HL-60/S4 treated with phorbol 12-myristate 13-acetate at 8.2 ng/mL for 4 days and 3 days (cell line): ENCODE data around the gene SHC4.

Experiments used
- in situ Hi-C: fragments of 300-500 bp; cut with MboI; formaldehyde crosslinking; loops from 2 replicates; pipeline ENCODE4 v1.15.0; 2022; ENCODE audit warnings: low sequenced_read_pairs

SHC4 gene, protein sequence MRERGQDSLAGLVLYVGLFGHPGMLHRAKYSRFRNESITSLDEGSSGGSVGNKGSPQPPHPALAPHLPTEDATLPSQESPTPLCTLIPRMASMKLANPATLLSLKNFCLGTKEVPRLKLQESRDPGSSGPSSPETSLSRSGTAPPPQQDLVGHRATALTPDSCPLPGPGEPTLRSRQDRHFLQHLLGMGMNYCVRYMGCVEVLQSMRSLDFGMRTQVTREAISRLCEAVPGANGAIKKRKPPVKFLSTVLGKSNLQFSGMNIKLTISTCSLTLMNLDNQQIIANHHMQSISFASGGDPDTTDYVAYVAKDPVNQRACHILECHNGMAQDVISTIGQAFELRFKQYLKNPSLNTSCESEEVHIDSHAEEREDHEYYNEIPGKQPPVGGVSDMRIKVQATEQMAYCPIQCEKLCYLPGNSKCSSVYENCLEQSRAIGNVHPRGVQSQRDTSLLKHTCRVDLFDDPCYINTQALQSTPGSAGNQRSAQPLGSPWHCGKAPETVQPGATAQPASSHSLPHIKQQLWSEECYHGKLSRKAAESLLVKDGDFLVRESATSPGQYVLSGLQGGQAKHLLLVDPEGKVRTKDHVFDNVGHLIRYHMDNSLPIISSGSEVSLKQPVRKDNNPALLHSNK

DNA sequence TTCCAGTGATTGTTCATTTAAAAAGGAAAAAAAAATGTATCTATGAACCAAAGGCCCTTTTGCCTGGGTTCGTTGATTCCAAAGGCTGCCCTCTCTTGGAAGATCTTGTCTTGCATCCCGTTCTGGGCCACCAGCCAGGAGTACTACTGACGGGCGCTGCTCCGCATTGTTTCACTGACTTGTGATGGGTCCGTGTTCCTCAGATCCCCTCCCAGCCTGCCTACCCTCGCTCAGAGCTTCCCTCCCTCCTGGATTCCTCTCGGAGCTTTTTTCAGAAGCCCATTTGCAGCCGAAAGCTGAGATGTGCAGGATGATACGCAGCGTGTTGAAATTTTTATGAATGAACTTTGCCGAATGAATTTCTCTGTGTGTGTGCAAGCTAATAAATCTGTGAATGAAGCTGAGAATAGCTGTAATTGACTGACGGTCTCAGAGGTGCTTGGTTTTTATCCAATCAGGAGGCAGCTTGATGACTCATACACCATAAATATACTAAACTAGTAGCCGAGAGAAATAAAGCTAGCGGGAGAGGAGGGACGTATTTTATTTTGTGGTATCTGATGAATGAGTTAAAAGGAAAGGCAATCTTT lies at the start of gene SHC4:
Gene SHC4, minus strand, starts transcription at position 396 of the 590 bp plus-strand sequence. CDS start 904 bp downstream, outside the sequence.
- in situ Hi-C loops = no loop called here

DNA sequence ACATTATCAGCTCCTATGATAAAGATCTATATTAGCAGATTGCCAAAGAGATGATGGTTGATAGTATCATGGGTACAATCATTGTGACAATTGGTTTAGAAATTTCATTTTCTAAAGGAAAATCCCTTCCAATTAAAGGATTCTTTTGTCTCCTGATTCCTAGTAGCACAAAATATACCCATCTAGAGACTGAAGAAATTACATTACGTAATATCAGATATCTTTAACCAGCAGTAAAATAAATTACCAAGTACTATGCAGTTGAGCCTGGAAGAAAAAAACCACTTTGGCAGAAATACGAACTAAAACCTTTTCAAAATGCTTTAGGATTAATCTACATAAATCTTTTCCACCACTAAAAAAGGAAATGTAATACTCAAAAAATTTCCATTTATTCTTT lies 35.6 kb upstream of the SHC4 start:
- in situ Hi-C loops = no loop called here

DNA sequence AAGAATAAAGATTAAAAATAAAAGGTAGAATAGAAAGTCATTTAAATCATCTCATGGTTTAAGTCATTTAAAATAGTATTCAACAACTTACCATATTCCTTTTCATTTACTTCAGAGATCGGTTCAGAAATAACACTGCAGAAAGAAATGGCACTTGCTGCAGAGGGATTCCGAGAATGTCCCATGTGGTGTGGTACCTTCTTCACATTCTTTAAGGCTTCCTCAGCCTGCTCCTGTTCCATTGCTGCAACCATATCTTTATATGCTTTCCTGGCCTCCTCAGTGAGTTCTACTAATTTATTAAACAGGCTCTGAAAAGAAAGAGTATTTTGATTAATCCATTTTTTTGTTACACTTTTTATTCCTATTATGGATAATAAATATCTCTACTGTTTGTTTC lies 32.6 kb upstream of the SHC4 start:
- in situ Hi-C loops = no loop called here

DNA sequence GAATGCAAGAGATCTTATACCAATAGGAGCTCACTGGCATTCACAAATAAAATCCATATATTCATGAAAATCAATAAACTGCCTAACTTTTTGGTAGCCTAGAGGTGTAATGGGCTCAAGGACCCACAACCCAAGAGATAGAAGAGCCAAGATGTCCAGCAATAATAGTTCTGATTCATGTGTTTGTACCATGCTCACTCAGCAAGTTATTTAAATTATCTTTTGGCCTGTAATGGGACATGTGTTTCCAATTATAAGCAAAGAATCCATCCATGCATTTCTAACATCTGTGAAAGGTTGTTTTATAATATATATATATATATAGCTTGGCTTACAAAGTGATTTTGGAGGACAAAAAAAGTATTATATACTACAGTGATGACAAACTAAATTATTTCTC lies 29.7 kb upstream of the SHC4 start:
- in situ Hi-C loops = no loop called here

DNA sequence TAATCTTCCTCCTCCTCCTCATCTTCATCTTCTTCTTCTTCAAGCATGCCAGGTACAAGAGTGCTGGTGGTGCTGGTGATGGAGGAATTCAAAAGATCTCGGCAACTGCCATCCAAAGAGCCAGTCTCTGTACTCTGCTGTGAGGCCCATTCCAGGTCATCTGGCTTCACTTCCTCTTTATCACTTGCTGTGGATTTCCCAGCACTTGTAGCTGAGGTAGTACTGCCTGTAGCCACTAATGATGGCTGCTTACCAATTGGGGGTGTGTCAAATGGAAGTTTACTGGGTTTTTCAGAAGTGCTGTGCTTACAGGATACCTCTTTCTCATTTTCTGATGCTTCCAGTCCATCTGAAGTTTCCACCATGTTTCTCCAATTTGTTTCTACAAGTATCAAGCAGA lies 28.8 kb upstream of the SHC4 start:
- in situ Hi-C loops = no loop called here

DNA sequence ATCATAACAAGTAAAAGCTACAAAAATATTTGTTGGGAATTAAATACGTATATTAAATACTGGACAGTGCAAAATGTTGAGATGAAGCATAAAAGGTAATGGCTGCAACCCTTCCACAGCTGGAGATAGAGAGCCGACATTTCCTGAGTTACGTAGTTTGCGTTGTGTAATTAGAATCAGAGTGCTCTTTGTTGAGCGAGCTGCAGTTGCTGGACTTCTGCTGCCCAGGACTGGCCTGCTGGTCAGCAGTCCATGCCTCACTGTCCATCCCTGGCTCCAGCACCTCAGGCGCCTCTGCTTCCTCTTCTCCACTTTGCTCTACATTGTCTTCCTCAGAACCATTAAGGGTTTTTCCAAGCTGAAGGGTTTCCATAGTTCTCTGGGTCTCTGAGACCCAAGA lies 28.4 kb upstream of the SHC4 start:
- in situ Hi-C loops = no loop called here

DNA sequence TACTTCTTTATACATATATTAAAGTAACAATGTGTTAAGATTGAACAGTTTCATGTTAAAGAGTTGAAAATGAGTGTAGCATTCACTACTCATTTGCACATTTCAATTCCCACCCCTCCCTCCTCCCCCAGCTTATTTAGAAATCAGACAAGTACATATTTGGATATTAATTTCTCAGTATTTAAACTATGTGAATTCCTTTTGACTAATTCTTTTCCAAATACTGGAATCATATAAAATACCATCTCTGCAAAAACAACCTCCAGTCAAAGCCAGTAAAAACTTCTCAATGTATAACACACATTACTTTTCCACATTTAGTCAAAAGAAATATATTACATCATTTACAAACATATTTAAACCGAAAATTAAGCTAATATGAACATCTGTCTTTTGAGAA lies 25.5 kb upstream of the SHC4 start:
- in situ Hi-C loops = no loop called here

DNA sequence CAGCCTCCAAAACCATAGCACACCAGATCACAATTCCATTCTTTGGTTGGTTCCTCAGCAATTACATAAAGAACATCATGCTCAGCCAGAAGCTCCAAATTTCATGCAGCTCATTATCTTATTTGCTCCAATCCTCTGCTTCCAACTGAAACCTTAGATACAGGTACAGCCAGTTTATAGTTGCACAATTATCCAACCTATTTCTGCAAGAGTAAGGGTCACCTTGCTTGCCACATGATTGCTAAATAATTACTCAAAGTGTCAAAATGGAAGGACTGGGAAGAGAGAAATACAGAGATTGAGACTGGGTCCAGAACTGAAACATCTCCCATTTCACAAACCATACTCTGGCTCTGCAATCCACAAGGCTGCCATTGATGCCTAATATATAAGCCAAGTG lies 23.4 kb upstream of the SHC4 start:
- in situ Hi-C loops = no loop called here

DNA sequence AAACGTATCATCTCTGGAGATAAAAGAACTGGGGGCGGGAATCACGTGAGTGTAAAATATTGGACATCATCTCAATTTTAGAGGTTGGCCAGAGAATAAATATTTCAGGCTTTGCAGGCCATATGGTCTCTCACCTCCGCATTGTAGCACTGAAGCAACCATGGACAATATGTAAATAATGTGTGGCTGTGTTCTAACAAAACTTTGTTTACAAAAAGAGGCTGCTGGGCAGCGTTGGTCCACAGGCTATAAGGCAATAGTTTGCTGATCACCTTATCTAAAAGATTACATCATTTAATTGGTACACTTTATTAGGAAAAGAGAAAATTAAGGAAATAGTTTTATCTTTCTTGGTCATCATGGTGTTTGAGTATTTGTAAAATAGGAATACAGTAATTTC lies 22.5 kb upstream of the SHC4 start:
- in situ Hi-C loops = no loop called here

DNA sequence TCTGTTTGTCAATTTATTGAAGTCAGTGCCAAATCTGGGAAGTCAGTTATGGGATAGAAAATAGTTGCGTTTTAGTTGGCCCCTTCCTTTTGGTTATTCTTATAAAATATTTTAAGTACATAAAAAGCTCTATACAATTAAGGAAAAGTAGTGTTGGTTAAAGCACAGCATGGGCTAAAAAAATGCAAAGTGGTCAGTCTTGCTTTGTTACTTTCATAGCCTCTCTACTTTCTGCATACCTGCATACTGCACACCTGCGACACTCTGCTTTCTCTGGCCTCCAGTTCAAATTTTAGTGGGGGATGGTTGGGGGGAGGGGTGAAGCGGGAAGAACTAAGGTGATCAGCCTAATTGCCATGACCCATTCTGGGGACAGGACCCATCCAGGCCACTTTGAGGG lies 21.8 kb upstream of the SHC4 start:
- in situ Hi-C loops = no loop called here

DNA sequence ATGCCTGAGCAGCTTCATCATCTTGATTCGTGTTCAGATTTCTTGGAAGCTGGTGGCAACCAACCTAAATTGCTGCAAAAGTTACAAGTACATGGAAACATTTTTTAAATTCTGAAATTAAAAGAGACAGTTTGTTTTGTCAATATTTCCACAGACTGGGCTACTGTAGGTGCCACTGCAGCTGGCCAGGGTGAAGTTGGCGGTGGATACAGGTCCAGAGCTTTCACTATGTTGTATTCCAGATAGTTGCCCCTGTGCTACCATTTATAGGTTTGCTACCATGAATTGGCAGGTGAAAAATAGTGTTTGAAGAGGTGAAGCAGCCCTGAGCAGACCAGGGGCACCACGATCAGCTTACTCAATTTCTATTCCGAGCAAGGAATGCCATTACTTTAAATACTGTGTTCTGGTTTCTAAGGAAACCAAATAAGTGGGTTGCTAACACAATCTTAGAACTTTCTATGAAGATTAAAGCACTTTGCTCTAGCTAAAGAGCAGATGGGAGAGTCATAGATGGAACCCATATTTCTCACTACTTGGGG lies 21.2 kb upstream of the SHC4 start:
- in situ Hi-C loops = no loop called here

DNA sequence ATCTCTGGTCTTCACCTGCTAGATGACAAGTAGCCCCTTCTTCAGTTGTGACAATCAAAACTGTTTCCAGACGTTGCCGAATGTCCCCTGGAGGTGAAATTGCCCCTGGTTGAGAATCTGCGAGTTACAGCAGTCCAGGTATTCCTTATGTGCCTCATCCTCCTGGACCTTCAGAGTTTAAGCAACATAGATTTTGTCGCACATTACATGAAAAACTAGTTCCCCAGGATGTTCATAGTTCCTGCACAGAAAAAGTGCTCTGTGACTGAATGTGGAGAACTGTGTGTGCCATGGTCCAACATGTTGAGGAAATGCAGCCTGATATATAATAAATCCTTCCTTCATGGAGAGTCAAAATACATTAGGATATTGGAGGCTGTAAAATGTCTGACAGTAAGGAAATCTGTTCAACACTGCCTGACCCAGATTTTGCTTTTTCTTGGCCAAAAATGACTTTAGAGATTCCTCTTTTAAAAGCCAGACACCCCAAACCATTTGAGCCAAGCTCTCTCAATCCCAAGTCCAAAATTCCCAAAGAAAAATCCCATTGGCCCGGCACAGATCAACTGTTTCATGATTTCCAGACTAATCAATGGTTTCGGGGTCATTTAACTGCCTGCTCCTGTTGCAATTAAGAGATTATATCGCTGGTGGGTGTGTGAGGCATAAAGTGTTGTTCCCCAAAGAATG lies 20.4 kb upstream of the SHC4 start:
- in situ Hi-C loops = no loop called here

DNA sequence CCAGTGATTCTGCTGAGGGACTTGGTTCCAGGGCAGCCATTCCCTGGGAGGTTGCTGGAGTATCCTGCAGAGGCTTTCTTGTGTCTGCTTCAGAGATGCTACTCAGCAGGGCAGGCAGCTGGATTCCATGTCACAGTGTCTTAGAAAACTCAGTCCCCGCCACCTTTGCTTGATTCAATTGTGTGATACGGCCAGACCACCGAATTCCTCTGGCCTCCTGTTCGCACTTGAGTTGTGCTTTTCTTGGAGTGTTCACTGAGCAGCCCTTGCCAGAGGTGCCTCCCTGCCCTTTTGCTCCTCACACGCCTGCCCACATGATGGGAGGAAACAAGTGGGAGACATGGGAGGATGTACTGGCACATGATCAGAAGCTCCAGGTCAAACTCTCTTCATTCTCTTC lies 19.6 kb upstream of the SHC4 start:
- in situ Hi-C loops = no loop called here

DNA sequence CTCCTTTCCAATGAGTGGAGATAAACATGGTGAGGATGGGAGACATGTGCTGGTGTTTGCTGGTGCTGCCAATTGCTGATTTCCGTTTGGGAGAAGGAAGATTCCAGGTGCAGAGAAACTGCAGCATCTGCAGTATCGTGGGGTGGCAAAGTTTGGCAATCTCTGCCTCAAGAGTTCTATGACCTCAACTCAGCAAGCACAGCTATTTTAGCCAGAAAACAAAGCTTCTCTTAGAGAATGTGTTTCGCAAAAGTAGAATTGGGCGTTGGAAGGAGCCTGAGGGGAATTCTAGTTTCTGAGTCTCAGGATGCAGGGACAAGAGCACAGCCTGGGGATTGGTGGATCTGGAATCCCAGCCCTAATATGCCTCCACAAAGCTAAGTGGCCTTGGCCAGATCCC lies 18.2 kb upstream of the SHC4 start:
- in situ Hi-C loops = no loop called here

DNA sequence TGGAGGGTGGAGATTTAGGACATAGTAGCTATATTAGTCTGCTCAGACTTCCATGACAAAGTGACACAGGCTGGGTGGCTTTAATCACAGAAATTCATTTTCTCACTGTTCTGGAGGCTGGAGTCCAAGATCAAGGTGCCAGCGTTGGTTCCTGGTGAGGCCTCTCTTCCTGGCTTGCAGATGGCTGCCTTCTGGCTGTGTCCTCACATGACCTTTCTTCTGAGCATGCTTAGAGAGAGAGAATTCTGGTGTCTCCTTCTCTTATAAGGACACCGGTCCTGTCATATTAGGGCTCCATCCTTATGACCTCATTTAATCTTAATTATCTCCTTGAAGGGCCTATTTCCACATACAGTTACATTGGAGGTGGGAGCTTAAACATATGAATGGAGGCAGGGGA lies 14.9 kb upstream of the SHC4 start:
- in situ Hi-C loops = no loop called here

DNA sequence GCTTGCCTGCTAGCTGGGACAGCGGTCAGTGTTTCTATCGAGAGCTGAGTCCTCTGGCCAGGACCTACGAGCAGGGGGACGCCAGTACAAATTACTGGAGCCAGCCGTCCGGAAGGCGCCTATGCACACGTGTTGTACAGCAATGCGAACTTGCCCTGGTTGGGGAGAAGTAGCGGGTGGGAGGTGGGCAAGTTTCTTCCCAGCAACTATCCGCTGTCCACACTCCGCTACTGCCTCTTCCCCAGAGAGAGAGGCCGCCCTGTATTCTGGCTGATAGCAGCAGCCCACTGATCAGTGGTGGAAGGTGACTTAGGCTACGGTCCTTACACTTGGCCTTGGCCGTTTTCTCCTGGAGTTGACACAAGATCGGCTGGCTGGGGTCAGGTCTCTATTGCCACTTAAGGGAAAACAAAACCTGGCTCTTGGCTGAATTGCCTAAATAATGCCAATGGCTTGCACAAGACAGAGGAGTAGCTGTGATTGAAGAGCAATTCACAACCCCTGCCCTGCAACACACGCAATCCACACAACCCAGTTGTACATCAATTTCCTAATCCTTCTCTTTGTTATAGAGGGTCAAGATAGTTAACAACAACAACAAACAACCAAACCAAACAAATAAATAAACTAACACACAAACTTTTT lies 12.8 kb upstream of the SHC4 start:
- in situ Hi-C loops = no loop called here

DNA sequence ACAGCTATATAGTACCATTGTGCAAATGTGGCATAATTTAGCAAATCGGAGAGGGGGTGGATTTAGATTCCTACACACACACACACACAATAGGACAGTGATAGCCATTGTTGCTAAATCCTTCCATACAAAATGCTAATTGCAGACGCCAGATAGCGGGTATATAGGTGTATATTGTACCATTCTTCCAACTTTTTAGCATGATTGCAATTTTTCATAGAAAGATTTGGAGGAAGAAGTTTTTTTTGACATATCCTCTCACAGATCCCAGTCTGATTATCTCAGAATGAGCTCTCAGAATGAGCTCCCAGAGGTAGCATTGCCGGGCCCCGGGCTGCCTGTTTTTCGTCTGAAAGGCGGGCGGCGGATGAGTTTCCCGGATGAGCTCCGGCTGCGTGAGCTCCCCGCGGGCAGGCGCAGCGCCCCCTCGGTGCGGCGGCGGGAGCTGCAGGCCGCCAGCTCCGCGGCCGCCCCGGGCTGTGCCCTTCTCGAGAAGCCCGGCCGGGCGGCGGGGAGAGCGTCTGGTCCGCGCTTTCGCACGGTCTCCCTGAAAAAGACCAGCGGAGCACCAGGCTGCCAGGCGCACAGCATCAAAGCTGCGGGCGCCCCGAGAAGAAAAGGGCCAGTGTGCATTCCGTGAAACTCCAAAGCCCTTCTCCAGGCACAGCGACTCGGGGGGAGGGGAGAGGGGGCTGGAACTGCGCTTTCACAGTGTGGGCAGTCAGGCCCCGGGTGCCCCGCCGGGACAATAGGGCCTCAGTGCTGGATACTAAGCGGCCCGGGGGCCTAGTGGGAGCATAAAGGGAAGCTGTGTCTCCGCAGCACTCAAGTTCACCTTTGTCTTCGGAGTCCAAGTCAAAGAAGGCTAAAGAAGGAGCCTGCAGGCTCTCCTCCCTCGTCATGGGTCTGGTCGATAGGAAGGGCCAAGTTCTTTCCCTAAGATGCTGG lies 12.0 kb upstream of the SHC4 start:
- in situ Hi-C loops = no loop called here

DNA sequence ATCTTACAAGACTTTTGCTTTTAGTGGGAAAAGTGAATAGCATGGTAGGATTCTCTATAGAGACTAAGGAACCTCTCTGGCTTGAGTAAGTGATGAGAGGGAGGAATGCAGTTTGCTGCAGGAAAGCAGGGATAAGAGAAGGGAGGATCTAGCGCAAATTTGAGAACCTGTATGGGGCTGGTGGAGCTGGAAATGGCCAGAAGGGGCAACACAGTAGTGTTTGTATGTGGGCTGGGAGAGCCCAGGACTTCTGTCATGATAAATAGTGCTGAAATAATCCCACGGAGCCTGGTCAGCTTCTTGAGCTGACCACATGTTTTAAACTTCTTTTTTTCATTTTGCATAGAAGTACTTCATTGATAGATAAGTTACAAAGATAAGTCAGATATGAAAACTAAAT lies 11.2 kb upstream of the SHC4 start:
- in situ Hi-C loops = no loop called here

DNA sequence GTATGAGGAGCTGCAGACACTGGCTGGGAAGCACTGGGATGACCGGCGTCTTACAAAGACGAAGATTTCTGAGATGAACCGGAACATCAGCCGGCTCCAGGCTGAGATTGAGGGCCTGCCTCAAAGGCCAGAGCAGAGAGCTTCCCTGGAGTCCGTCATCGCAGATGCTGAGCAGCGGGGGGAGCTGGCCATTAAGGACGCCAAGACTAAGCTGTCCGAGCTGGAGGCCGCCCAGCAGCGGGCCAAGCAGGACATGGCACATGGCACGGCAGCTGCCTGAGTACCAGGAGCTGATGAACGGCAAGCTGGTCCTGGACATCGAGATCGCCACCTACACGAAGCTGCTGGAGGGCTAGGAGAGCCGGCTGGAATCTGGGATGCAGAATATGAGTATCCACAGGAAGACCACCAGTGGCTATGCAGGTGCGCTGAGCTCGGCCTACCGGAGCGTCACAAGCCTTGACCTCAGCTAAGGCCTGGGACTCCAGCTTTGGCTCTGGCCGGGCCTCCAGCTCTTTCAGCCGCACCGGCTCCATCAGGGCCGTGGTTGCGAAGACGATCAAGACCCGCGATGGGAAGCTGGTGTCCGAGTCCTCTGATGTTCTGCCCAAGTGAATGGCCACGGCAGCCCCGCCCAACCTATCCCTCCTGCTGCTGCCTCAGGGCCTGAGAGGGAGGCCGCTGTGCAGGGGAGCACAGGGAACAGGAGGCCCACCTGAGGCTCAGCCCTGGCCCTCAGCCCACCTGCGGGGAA lies 9.2 kb upstream of the SHC4 start:
- in situ Hi-C loops = no loop called here
